Measurements from ENCODE around the gene MDH1.

MDH1 gene

DNA sequence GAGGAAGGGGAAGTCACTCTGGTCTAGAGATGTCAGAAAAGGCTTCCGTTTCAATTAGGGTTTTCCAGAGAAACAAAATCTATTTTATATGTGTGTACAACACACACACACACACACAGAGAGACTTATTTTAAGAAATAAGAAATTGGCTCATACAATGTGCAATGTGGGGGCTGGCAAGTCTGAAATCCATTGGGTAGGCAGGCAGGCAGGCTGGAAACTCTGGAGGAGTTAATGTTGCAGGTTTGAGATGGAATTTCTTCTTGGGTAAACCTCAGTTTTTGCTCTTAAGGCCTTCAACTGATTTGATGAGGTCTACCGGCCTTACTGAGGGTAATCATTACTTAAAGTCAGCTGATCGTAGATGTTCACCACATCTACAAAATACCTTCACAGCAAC, 62.6 kb downstream of the MDH1 start:
- no peak for DNase-seq (ENCODE audit: low read depth)
- TF ChIP-seq, protein P1, sequence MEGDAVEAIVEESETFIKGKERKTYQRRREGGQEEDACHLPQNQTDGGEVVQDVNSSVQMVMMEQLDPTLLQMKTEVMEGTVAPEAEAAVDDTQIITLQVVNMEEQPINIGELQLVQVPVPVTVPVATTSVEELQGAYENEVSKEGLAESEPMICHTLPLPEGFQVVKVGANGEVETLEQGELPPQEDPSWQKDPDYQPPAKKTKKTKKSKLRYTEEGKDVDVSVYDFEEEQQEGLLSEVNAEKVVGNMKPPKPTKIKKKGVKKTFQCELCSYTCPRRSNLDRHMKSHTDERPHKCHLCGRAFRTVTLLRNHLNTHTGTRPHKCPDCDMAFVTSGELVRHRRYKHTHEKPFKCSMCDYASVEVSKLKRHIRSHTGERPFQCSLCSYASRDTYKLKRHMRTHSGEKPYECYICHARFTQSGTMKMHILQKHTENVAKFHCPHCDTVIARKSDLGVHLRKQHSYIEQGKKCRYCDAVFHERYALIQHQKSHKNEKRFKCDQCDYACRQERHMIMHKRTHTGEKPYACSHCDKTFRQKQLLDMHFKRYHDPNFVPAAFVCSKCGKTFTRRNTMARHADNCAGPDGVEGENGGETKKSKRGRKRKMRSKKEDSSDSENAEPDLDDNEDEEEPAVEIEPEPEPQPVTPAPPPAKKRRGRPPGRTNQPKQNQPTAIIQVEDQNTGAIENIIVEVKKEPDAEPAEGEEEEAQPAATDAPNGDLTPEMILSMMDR (IDR thresholded peaks at IDR 0.05; ENCODE audit: control insufficient read depth, insufficient read depth, low read depth, low read length, missing control alignments): no peak
- H3K4me3 ChIP-seq (ENCODE audit: control insufficient read depth, low read depth, low read length): no peak overlapping the region

DNA sequence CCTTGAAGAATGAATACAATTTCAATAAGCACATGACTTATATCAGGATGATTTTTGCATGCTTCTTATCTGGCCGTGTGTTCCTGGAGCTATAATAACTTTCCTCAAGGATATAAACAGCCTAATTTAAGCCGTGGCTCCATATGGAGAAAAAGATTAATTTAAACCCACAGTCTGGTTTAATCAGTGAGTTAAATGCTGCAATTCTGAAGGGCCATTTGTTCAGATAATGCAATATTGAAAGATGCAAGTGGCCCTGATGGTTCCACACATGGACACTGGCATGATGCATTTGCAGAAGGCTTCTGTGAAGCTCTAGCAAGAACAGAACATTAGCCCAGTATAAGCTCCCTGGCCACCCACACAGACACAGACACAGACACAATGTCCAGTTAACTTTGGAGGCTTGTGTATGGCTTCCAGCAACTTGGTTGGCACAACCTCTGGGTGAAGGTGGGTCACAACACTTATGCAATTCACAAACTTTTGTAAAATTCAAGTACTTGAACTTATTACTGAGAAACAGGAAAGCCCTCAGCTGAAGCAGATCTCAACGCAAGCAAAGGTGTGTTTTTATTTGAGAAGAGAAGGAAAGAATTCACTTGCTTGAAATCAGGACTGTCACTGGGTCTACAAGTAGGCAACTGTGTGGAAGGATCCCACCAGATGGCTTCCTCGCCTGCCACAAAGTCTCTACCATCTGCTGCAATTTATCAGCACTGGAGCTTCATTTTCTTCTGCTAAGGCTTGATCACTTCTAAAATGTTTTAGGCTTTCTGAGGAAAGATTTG, 63.3 kb downstream of the MDH1 start:
- no peak overlapping the region for H3K4me3 ChIP-seq (ENCODE audit: control insufficient read depth, low read depth, low read length)
- DNase-seq (ENCODE audit: low read depth): no peak
- TF ChIP-seq, protein P1 (IDR thresholded peaks at IDR 0.05; ENCODE audit: control insufficient read depth, insufficient read depth, low read depth, low read length, missing control alignments): no peak

DNA sequence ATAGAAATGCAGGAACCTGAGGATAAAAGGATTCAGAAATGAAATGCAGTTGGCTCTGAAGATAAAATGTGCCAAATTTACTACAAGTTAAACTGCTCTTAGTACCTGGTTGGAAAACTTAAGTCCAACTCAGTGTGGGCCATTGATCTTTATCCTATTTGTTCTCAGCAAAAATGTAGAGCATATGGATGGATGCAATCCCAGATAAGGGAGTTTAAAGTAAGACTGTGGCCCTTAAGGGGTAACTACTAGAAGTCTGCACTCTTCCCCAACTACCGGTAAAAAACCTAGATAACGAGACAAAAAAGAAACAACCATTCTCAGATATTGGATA, 63.9 kb downstream of the MDH1 start:
- H3K4me3 ChIP-seq (ENCODE audit: control insufficient read depth, low read depth, low read length): no peak overlapping the region
- DNase-seq (ENCODE audit: low read depth): no peak
- TF ChIP-seq, protein P1 (IDR thresholded peaks at IDR 0.05; ENCODE audit: control insufficient read depth, insufficient read depth, low read depth, low read length, missing control alignments): no peak

DNA sequence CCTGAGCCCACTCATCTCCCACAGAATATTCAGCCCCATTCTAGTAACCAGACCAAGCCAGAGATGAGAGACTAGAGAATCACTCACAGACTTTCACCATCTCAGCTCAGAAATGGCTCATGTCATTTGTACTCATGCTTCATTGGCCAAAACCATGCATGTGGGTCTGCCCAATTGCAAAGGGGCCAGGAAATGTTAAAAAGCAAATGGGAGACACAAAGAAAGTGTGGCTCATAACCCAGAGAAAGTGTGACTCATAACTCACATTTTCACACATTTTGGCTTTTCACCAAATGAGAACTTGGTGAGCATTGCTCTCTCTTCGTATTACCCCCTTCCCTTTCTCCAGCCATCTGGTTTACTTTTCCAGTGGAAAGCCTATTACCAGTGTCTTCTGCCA, 66.2 kb downstream of the MDH1 start:
- DNase-seq (ENCODE audit: low read depth): no peak
- TF ChIP-seq, protein P1 (IDR thresholded peaks at IDR 0.05; ENCODE audit: control insufficient read depth, insufficient read depth, low read depth, low read length, missing control alignments): no peak
- no peak overlapping the region for H3K4me3 ChIP-seq (ENCODE audit: control insufficient read depth, low read depth, low read length)
